GM19240 (cell line): ENCODE measurements around the gene GMEB2.
A peak's percentile ranks its signal among the peaks of the same experiment; 100 is the strongest.
"Not testable (repeated sequence)": the region's sequence is repeated elsewhere in the genome, so short reads cannot be mapped to it uniquely, and the experiment has no call there.

ENCODE experiments used
- DNase-seq: peaks from one replicate; pipeline ENCODE4 v3.0.0; 2011; ENCODE audit warnings: low spot score; ENCODE audit not compliant: insufficient read length

GMEB2 gene

GRCh38 chr20:63657260-63657936 lies 30.5 kb upstream of the GMEB2 start:
- DNase-seq: no peak

GRCh38 chr20:63656451-63656850 lies 29.6 kb upstream of the GMEB2 start:
- no peak for DNase-seq

- DNase-seq: no peak
These were observed 28.3 kb upstream of the GMEB2 start for GRCh38 chr20:63655249-63655648.

- DNase-seq: no peak
These were observed 27.2 kb upstream of the GMEB2 start for GRCh38 chr20:63653974-63654668.

- no peak for DNase-seq
These were observed 26.4 kb upstream of the GMEB2 start, which contains the start of gene STMN3 for GRCh38 chr20:63653041-63653973. Gene STMN3 (minus strand): TSS chr20:63653424. CDS start chr20:63653345, 79 bp downstream.

- no peak for DNase-seq
These were observed 25.5 kb upstream of the GMEB2 start for GRCh38 chr20:63652192-63652980.

DNA sequence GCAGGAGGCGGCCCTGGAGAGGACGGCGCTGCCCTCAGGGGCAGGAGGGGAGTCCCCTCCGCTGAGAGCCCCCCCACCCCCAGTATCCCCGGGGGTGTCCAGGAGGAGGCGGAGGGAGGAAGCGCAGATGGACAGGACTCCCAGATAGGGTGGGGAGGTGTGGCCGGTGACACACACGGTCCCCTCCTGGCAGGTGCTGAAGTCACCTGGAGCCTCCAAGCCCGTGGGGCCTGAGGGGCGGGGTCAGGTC lies 25.0 kb upstream of the GMEB2 start:
- no peak for DNase-seq

DNA sequence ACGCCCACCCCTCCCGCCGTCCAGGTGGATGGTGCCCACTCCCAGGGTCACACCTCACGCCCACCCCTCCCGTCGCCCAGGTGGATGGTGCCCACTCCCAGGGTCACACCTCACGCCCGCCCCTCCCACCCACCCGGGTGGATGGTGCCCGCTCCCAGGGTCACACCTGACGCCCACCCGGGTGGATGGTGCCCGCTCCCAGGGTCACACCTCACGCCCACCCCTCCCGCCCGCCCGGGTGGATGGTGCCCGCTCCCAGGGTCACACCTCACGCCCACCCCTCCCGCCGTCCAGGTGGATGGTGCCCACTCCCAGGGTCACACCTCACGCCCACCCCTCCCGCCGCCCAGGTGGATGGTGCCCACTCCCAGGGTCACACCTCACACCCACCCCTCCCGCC lies 23.6 kb upstream of the GMEB2 start:
- DNase-seq: not testable (repeated sequence)

GRCh38 chr20:63648895-63649589 lies 22.1 kb upstream of the GMEB2 start:
- no peak for DNase-seq

DNA sequence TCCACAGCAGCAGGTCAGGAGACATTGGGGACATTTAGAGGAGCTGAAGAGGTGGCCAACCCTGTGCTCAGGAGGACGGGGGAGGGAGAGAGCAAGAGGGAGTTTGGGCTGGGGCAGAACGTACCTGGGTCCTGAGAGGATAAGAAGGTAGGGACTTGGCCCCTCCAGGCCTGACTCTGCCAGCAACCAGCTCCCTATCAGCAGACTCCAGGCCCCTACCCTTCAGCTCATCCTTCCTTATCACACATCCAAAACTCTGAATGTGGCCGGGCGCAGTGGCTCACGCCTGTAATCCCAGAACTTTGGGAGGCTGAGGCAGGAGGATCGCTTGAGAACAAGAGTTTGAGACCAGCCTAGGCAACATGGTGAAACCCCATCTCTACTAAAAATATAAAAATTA lies 21.3 kb upstream of the GMEB2 start:
- no peak for DNase-seq

DNA sequence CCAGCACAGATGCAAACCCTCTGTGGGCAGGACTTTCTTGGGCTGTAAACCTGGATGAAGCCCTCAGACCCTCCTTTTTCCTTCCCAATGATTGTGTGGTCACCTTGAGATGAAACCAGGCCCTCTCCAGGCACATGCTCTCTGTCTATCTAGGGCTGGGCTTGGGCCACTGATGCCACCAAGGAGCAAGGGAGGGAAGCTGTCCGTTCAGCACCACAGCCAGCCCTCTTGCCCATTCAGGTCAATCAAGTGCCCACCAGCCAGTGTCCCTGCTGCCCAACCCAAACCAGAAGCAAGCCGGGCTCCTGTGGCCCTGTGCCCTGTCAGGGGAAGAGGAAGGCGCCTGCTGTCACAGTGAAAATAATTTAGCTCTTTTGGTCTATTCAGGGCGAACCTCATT lies 18.3 kb upstream of the GMEB2 start:
- DNase-seq: no peak

DNA sequence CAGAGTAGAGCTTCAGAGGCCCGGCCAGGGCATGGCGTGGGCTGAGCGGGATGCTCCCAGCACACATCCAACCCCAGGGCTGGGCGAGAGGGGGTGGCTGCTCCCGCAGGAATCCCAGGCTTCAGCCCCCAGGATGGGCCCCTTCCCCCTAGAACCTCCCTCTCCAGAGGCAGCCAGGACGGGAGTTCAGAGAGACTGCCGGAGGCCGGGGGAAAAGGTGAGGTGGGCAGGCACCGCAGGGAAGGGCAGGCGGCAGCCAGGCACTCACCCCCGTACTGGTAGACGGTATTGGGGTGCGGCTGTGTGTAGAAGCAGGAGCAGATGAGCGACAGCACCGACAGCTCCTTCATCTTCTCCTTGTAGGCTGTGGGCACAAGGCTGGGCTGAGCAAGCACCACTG lies 17.0 kb upstream of the GMEB2 start:
- DNase-seq: no peak

- DNase-seq: no peak
These were observed 16.6 kb upstream of the GMEB2 start for GRCh38 chr20:63643499-63643898.

- DNase-seq: no peak
These were observed 15.8 kb upstream of the GMEB2 start for GRCh38 chr20:63642527-63643247.

DNA sequence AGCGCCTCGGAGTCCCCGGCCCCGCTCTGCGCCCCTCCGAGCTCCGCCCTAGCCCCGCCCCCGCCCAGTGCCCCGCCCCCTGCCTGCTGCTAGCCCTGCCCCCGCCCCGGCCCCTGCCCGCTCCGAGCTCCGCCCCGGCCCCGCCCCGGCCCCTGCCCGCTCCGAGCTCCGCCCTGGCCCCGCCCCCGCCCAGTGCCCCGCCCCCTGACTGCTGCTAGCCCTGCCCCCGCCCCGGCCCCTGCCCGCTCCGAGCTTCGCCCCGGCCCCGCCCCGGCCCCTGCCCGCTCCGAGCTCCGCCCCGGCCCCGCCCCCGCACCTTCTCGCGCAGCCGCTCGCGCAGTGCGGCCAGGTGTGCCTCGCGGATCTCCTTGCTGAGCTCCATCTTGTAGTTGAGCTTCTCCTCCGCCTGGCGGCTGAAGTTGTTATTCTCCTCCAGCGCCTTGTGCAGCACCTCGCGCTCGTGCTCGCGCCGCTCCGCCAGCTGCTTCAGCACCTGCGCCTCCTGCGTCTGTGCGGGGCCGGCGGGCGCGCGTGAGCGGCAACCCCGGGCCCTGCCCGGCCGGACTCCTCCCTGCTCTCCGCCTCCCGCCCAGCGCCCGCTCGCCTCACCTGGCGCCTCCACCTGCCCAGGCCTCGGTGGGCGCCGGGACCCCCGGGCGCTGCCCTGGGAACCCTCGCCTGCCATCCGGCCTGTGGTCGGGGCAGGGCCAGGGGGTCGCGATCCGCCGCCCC lies 15.1 kb upstream of the GMEB2 start:
- DNase-seq: peak; percentile 81

DNA sequence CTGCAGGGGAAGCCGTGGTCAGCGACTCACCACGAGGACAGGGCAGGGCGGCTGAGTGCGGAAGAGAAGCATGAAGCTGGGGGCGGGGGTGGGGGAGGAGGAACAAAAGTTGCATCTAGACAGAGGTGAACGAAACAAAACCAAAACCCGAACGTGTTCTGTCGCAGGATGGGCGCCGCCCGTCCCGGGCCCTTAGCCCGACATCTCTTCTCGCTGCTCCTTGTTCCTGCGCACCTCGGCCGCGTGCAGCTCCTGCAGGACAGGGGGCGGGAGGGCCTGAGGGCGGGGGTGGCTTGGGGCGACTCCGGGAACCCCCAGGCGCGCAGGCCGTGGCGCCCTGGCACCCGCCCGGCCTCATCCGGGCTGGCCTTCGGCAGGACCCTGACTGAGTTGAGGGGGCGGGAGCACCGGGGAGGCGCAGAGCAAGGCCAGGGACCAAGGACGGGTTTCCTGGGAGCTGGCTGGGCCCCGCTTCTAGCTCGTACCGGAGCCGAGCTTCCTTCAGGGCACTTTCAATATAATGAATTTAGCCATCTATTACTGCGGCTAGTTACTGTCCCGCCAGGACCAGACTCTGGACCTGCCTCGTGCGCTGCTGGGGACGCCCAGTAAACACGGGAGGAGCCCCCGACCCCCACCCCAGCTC lies 14.4 kb upstream of the GMEB2 start:
- DNase-seq: no peak

DNA sequence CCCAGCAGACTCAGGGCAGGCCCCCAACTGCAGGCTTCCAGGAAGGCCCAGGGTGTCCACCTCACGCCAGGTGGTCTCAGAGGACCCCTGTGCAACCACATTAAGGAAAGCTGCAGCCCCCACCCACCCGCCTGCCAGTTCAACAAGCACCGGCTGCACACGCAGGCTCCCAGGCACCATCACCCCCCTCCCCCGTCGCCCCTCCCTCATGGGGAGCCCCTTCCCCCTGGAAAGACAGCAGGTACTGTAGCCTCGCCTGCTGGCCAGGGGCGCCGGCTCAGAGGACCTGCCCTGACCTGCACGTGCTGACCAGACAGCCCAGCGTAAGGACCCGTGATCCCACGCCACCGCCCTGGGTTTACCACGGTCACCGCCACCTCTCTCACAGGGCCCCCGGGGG lies 13.8 kb upstream of the GMEB2 start:
- DNase-seq: not testable (repeated sequence)

DNA sequence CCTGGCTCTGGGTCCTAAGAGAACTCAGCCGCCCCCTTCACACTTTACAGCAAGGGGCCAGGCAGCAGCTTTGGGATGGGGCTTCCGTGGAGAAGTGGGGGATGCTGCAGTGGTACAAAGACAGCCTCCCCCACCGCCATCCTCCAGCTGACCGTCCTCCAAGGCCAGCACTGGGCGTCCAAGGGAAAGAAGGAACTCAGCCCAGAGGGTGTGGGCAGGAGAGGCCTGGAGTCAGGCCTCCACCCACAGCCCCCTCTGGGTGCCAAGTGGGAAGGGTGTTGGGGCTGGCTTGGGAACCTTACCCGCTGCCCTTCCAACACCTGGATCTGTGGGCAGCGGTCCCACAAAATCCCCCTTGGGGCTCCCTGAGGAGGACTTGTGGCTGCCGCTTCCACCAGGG lies 13.2 kb upstream of the GMEB2 start:
- DNase-seq: no peak
